Stomach (tissue), 9 donors: ENCODE results near the gene IFT43. TPM values are rescaled to one million over a fixed set of nuclear protein-coding genes. Genes with fewer than 3 reads are reported as not detected.
A peak's percentile ranks its signal among the peaks of the same experiment; 100 is the strongest.

Experiments used
- DNase-seq, 2 donors: peaks; one replicate each; pipeline versions ENCODE4 v3.0.0 to v3.0.0-alpha.2; 2013 to 2019
- H3K27ac ChIP-seq, 5 donors: fragments of 200-600 bp in 4 of 5; sonication (generic) in 4 of 5; one replicate each; pipeline ENCODE4 v1.5.1; 2013 to 2019; ENCODE audit warnings: mild to moderate bottlenecking in 1 of 5, moderate library complexity in 1 of 5
- H3K27me3 ChIP-seq, 3 donors: fragments of 200-600 bp; sonication (generic); one replicate each; pipeline ENCODE4 v1.5.1; 2017 to 2019; ENCODE audit warnings: mixed run types in 1 of 3
- H3K36me3 ChIP-seq, 4 donors: fragments of 200-600 bp; sonication (generic); 1 replicate in 3 of 4; 2 replicates in 1 of 4; pipeline ENCODE4 v1.5.1; 2016 to 2019
- H3K4me1 ChIP-seq, 4 donors: fragments of 200-600 bp; sonication (generic); one replicate each; pipeline ENCODE4 v1.5.1; 2016 to 2019
- H3K4me3 ChIP-seq, 4 donors: fragments of 200-600 bp; sonication (generic) in 3 of 4; one replicate each; pipeline ENCODE4 v1.5.1; 2016 to 2019; ENCODE audit warnings: mild to moderate bottlenecking in 1 of 4
- H3K9me3 ChIP-seq, 4 donors: fragments of 200-600 bp; sonication (generic); one replicate each; pipeline ENCODE4 v1.5.1; 2016 to 2019
- CTCF ChIP-seq, 7 experiments: fragments of 450-650 bp in 4 of 7; fragments of 200-600 bp in 3 of 7; sonication (generic) in 3 of 7; IDR thresholded peaks; one replicate each; pipeline ENCODE4 v1.5.1; 2016 to 2019; ENCODE audit warnings: antibody characterized with exemption in 7 of 7, control low read depth in 2 of 7, mild to moderate bottlenecking in 1 of 7
- EP300 ChIP-seq: sonication (generic); formaldehyde crosslinking; IDR thresholded peaks from one replicate; pipeline ENCODE4 v1.6.1; 2017; ENCODE audit warnings: antibody characterized with exemption
- POLR2A ChIP-seq, 4 donors: fragments of 450-650 bp; IDR thresholded peaks; one replicate each; pipeline ENCODE4 v1.6.1; 2016; ENCODE audit warnings: antibody characterized with exemption in 4 of 4, control low read depth in 2 of 4, mild to moderate bottlenecking in 1 of 4, moderate library complexity in 1 of 4
- POLR2AphosphoS5 ChIP-seq, 3 donors: sonication (generic); formaldehyde crosslinking; IDR thresholded peaks; one replicate each; pipeline ENCODE4 v1.6.1; 2016; ENCODE audit warnings: antibody characterized with exemption in 3 of 3
- WGBS, 5 donors: extraction: QIAGEN DNeasy Blood & Tissue Kit in 3 of 5; methylation state at CpG; one replicate each; pipeline versions ENCODE4 v1.1.5 to v1.1.7; 2013 to 2018; 5-methylcytosine and 5-hydroxymethylcytosine counted together
- intact Hi-C: fragments of 100-400 bp; cut with DNase I; formaldehyde crosslinking; loops from one replicate; pipeline ENCODE4 v1.15.1; 2023; ENCODE audit warnings: low total_unique reads
- polyA plus RNA-seq, 3 donors: library from polyadenylated mRNA; stranded (reverse); fragments of 200-250 nt; gene quantifications; one replicate each; pipeline ENCODE4 v1.2.3, GENCODE V29; 2013
- total RNA-seq, 5 donors: library from RNA; depleted of rRNA; stranded (reverse); fragments of >200 nt; gene quantifications; one replicate each; pipeline versions ENCODE4 v1.1.0 to v1.2.3, GENCODE V29; 2014 to 2016
- donor health status: healthy with polysubstance abuse.
- donor health status: Bipolar disorder and iron deficiency.
- donor health status: healthy.

The IFT43 gene
- total and polyA plus RNA-seq, 8 donors = 7.6 to 129 (median 41.0) TPM

GRCh38 chr14:75983019-75983358 is 2.6 kb upstream of the IFT43 start:
- Histone ChIP-seq H3K27ac (peak overlapping the region; percentile 6 to 98 (median 96)), H3K4me3 (peak overlapping the region; percentile 65 to 76 (median 70)), H3K27me3 (no peaks in the 10 kb centered on the region), H3K9me3 (no peaks in the 10 kb centered on the region), H3K4me1 (peaks cover 42 to 77% (median 69%) of the 10 kb centered on the region in 4 donors), H3K36me3 (no peaks in the 10 kb centered on the region)
- intact Hi-C loops = loop anchor here (5.0 kb wide), 1 partner anchor 76 kb away; no protein-coding TSS in a partner anchor
- TF ChIP-seq CTCF (IDR thresholded peaks at IDR 0.05) (no peak), POLR2A (IDR thresholded peaks at IDR 0.05) (peak in 1 of 4 donors; percentile 4)
- 33 to 44% (median 41%) methylated on average over 7 of the region's 7 CpGs for WGBS, 5 donors
- no peak for DNase-seq

DNA sequence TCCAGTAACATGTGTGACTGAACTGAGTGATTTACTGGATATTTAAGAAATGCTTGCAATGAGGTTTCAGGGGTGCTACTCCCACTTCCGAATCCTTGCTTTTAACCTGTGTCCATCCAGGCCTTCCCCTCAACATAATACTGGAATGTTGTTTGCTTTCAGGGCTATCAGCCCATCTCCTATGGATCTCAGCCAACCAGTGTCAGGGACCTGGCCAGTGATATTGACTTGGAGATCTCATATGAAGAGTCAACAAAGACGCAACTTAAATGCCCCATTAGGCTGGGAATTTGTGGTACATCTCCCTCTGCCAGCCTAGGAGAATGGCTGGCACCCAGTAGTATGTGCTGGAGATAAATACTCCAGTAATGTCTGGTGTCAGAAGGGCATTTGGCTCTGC is 889 bp upstream of the IFT43 start:
- peaks cover 29 to 72% (median 58%) of the 10 kb centered on the region in 4 donors for H3K4me1 ChIP-seq
- 26 to 55% (median 36%) methylated on average over 2 of the region's 2 CpGs for WGBS, 5 donors
- H3K9me3 ChIP-seq = no peaks in the 10 kb centered on the region
- TF ChIP-seq POLR2A (IDR thresholded peaks at IDR 0.05) (no peak), EP300 (no peak), CTCF (IDR thresholded peaks at IDR 0.05) (no peak), POLR2AphosphoS5 (IDR thresholded peaks at IDR 0.05) (no peak)
- intact Hi-C loops = loop anchor here (5.0 kb wide), 2 partner anchors 77 to 277 kb away; no protein-coding TSS in a partner anchor
- no peaks in the 10 kb centered on the region for H3K27me3 ChIP-seq
- H3K36me3 ChIP-seq = peaks cover 2 to 6% (median 2%) of the 10 kb centered on the region in 4 donors
- H3K27ac ChIP-seq = peak overlapping the region in 4 of 5 donors; percentile 6 to 98 (median 92)
- DNase-seq = no peak
- no peak overlapping the region for H3K4me3 ChIP-seq

GRCh38 chr14:75986439-75986765 is 839 bp downstream of the IFT43 start:
- DNase-seq = peak in 1 of 2 donors; percentile 57
- no peaks in the 10 kb centered on the region for H3K9me3 ChIP-seq
- intact Hi-C loops = loop anchor here (5.0 kb wide), 1 partner anchor 279 kb away; no protein-coding TSS in a partner anchor
- H3K27me3 ChIP-seq = no peaks in the 10 kb centered on the region
- H3K4me3 ChIP-seq = peak overlapping the region; percentile 64 to 95 (median 88)
- 13 to 23% (median 19%) methylated on average over 6 of the region's 6 CpGs for WGBS, 5 donors
- no peak for TF ChIP-seq POLR2A (IDR thresholded peaks at IDR 0.05)
- peaks cover 18 to 55% (median 41%) of the 10 kb centered on the region in 4 donors for H3K4me1 ChIP-seq
- peaks cover 4 to 22% (median 11%) of the 10 kb centered on the region in 4 donors for H3K36me3 ChIP-seq
- peak overlapping the region; percentile 87 to 98 (median 95) for H3K27ac ChIP-seq

DNA sequence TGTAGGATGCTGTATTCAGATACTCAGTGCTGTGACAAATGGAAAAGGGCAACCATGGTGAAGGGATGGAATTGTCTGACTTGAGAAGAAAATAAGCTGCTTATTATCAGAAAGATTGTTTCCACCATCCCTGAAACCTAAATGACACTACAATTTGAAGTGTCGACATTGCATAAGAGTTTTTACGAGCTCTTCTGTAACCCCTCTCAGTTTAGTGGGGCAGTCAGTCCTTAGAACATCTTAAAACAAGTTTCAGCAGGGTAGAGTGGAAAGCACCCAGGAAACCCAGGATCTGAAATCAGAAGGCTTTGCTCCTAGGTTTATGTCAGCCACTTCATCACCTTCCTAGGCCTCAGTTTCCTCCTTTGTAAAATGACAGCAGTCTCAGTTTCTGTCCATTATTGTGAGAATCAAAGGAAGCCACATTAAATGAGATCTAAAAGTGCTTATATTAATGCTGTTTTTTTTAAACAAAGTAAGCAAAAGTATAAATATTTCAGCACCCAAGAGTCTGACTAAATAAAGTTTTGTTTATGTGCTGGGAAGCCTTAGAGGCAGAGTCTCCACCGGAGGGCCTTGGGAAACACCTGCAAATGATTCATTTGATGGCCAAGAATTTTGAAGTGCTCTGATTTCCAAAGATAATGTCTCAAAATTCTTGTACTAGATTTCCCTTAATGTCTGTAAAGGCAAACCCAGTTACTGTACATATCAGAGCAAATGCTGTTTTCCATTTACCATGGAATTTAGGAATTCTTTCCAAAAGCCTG is 1.8 kb downstream of the IFT43 start:
- no peaks in the 10 kb centered on the region for H3K9me3 ChIP-seq
- H3K27ac ChIP-seq = peak overlapping the region in 2 of 5 donors; percentile 83 to 98
- H3K36me3 ChIP-seq = peaks cover 4 to 32% (median 18%) of the 10 kb centered on the region in 4 donors
- no peak for TF ChIP-seq EP300
- TF ChIP-seq POLR2A (IDR thresholded peaks at IDR 0.05) = no peak
- TF ChIP-seq POLR2AphosphoS5 (IDR thresholded peaks at IDR 0.05) = no peak
- no peak for TF ChIP-seq CTCF (IDR thresholded peaks at IDR 0.05)
- WGBS, 5 donors = 76 to 87% (median 81%) methylated on average over 3 of the region's 3 CpGs
- no peak for DNase-seq
- H3K27me3 ChIP-seq = no peaks in the 10 kb centered on the region
- H3K4me3 ChIP-seq = no peak overlapping the region
- intact Hi-C loops = loop anchor here (5.0 kb wide), 1 partner anchor 280 kb away; no protein-coding TSS in a partner anchor
- H3K4me1 ChIP-seq = peaks cover 17 to 62% (median 36%) of the 10 kb centered on the region in 4 donors

- Histone ChIP-seq H3K9me3 (no peaks in the 10 kb centered on the region), H3K4me3 (no peak overlapping the region), H3K4me1 (peaks cover 6 to 53% (median 31%) of the 10 kb centered on the region in 4 donors), H3K27ac (peak overlapping the region in 4 of 5 donors; percentile 49 to 85 (median 71)), H3K36me3 (peaks cover 4 to 43% (median 27%) of the 10 kb centered on the region in 4 donors), H3K27me3 (no peaks in the 10 kb centered on the region)
- WGBS, 5 donors = 65 to 84% (median 79%) methylated on average over 6 of the region's 6 CpGs
- DNase-seq = peak in 1 of 2 donors; percentile 61
- TF ChIP-seq CTCF (IDR thresholded peaks at IDR 0.05) (no peak), POLR2AphosphoS5 (IDR thresholded peaks at IDR 0.05) (peak in 2 of 3 donors; percentile 19 to 67), EP300 (peak; percentile 56)
- intact Hi-C loops = loop anchor here (5.0 kb wide), 1 partner anchor 282 kb away; no protein-coding TSS in a partner anchor
Measured at GRCh38 chr14:75989134-75989533, 3.6 kb downstream of the IFT43 start.
